ENCODE results near the gene PLEK.

DNA sequence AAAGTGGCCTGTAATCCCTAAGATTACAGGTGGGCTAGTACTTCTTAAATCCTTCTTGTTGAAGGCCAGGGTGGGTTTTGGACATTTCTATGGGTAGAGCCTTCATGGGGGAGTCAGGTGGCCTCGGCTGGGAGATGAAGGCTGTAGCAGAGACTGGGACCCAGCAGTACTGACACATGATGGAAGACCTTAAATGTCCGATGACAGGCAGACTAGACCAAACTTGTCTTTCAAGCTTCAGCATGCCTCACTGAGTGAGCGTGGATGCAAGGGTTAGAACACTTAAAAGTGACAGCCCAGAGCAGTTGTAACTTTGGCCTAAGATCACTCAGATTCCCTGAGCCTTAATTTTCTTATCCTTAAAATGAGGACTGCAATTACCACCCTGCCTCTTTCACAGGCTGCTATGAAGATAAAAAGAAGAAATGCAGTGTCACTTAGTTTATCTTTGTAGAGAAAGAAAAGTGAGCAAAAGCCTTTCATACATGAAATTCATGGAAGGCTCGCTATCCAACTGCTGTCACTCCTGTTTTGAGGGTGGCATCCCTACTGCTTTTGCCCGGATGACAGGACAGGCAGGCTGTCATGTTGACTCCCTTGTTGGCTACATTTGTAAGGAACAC, 19.5 kb downstream of the PLEK start:
- TF ChIP-seq, protein P1, sequence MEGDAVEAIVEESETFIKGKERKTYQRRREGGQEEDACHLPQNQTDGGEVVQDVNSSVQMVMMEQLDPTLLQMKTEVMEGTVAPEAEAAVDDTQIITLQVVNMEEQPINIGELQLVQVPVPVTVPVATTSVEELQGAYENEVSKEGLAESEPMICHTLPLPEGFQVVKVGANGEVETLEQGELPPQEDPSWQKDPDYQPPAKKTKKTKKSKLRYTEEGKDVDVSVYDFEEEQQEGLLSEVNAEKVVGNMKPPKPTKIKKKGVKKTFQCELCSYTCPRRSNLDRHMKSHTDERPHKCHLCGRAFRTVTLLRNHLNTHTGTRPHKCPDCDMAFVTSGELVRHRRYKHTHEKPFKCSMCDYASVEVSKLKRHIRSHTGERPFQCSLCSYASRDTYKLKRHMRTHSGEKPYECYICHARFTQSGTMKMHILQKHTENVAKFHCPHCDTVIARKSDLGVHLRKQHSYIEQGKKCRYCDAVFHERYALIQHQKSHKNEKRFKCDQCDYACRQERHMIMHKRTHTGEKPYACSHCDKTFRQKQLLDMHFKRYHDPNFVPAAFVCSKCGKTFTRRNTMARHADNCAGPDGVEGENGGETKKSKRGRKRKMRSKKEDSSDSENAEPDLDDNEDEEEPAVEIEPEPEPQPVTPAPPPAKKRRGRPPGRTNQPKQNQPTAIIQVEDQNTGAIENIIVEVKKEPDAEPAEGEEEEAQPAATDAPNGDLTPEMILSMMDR (conservative IDR thresholded peaks at IDR 0.05), result no peak
- TF ChIP-seq EZH2 (IDR thresholded peaks at IDR 0.05; ENCODE audit: low read depth), result no peak
